Common myeloid progenitor, CD34-positive (primary cell): Measurements from ENCODE around the gene KRT31.
"Not testable (repeated sequence)": the region's sequence is repeated elsewhere in the genome, so short reads cannot be mapped to it uniquely, and the experiment has no call there.

Experiments used
- CTCF ChIA-PET: fragments of 350-600 bp; sonication (Branson Sonifier 250); formaldehyde crosslinking; loops from one replicate; lab custom pipeline; 2021; ENCODE audit warnings: antibody characterized with exemption; lab: Charles Lee
- POLR2A ChIA-PET: fragments of 350-600 bp; sonication (Branson Sonifier 250); formaldehyde crosslinking; loops from one replicate; lab custom pipeline; 2021; ENCODE audit warnings: antibody characterized with exemption; lab: Charles Lee
- DNase-seq, 3 donors: peaks; one replicate each; pipeline versions ENCODE4 v3.0.0 to v3.0.0-alpha.2; 2013
- H3K27ac ChIP-seq, 2 experiments: 1 replicate in 1 of 2; 2 replicates in 1 of 2; pipeline ENCODE4 v1.7.0; 2013; ENCODE audit warnings: inconsistent platforms in 2 of 2, low read length in 2 of 2, mild to moderate bottlenecking in 2 of 2, low read depth in 1 of 2, moderate library complexity in 1 of 2; ENCODE audit not compliant: severe bottlenecking in 2 of 2, insufficient read depth in 1 of 2, poor library complexity in 1 of 2
- H3K27me3 ChIP-seq, 5 experiments: replicated peaks in 2 of 5; 1 replicate in 3 of 5; 2 replicates in 2 of 5; pipeline versions ENCODE4 v1.6.1 to v1.7.0; 2013; ENCODE audit warnings: low read length in 4 of 5, mild to moderate bottlenecking in 2 of 5, moderate library complexity in 2 of 5, inconsistent platforms in 1 of 5; ENCODE audit not compliant: insufficient read depth in 5 of 5, control insufficient read depth in 4 of 5
- H3K36me3 ChIP-seq, 4 experiments: 1 replicate in 2 of 4; 2 replicates in 2 of 4; pipeline versions ENCODE4 v1.6.1 to v1.7.0; 2013; ENCODE audit warnings: low read length in 3 of 4, control low read depth in 1 of 4, mild to moderate bottlenecking in 1 of 4; ENCODE audit not compliant: control insufficient read depth in 4 of 4, insufficient read depth in 4 of 4
- H3K4me1 ChIP-seq, 4 experiments: 1 replicate in 3 of 4; 2 replicates in 1 of 4; pipeline versions ENCODE4 v1.6.1 to v1.7.1; 2013; ENCODE audit warnings: low read length in 3 of 4, mild to moderate bottlenecking in 3 of 4, control low read depth in 1 of 4, inconsistent platforms in 1 of 4, moderate library complexity in 1 of 4; ENCODE audit not compliant: control insufficient read depth in 4 of 4, insufficient read depth in 4 of 4; ENCODE audit errors: control extremely low read depth in 1 of 4
- H3K4me3 ChIP-seq, 7 experiments: 1 replicate in 4 of 7; 2 replicates in 3 of 7; pipeline versions ENCODE4 v1.5.1 to v1.7.0; 2013; ENCODE audit warnings: mild to moderate bottlenecking in 7 of 7, low read length in 6 of 7, moderate library complexity in 6 of 7, inconsistent platforms in 2 of 7, low read depth in 2 of 7, control low read depth in 1 of 7; ENCODE audit not compliant: insufficient read depth in 4 of 7, control insufficient read depth in 1 of 7; ENCODE audit errors: extremely low read depth in 1 of 7
- H3K9me3 ChIP-seq, 5 experiments: 1 replicate in 4 of 5; 2 replicates in 1 of 5; pipeline versions ENCODE4 v1.6.1 to v1.7.1; 2013; ENCODE audit warnings: low read length in 4 of 5, mild to moderate bottlenecking in 2 of 5, inconsistent platforms in 1 of 5, low read depth in 1 of 5, moderate library complexity in 1 of 5; ENCODE audit not compliant: control insufficient read depth in 4 of 5, insufficient read depth in 2 of 5; ENCODE audit errors: control extremely low read depth in 1 of 5
- WGBS: methylation state at CpG from one replicate; pipeline ENCODE4 v1.1.5; 2013; ENCODE audit not compliant: insufficient coverage; 5-methylcytosine and 5-hydroxymethylcytosine counted together

The KRT31 gene

DNA sequence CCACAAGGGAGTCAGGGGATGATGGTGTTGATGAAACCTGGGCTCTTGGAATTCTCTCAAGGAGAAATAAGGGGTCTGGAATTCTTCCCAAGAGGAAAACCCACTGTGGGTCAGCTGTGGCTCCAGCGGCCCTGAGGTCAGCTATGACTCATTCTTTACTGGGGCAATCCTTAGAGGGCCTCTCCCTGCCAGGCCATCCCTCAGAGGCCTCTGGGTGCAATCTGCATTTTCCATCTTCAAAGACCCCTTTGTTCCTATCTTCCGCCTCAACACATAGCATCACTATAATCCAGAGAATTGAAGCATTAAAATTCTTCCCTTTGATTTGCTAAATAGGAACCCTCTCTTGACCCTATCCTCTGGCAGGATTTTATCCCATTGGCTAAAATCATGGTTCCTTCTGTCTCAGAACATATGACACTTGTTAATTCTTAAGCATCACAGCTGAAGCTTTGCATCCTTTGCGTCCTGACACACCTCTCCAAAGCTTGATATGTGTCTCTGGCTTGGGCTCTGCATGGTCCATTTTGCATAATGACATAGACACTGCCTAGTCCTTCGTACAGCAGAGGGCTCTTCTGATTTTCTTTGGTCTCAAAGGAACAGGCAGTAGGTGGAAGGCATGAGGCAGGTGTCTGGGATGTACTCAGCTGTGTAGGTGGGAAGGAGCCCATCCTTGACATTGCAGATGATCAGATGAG is 31.3 kb upstream of the KRT31 start:
- Histone ChIP-seq H3K27ac (no peak overlapping the region), H3K36me3 (no peaks in the 10 kb centered on the region), H3K4me3 (no peak overlapping the region), H3K4me1 (no peaks in the 10 kb centered on the region), H3K9me3 (no peaks in the 10 kb centered on the region), H3K27me3 (peaks cover 0 to 4% (median 0%) of the 10 kb centered on the region in 5 experiments)
- CTCF ChIA-PET, result no interaction called here
- POLR2A ChIA-PET, result no interaction called here
- WGBS, result 79% methylated on average over 3 of the region's 4 CpGs
- no peak for DNase-seq

DNA sequence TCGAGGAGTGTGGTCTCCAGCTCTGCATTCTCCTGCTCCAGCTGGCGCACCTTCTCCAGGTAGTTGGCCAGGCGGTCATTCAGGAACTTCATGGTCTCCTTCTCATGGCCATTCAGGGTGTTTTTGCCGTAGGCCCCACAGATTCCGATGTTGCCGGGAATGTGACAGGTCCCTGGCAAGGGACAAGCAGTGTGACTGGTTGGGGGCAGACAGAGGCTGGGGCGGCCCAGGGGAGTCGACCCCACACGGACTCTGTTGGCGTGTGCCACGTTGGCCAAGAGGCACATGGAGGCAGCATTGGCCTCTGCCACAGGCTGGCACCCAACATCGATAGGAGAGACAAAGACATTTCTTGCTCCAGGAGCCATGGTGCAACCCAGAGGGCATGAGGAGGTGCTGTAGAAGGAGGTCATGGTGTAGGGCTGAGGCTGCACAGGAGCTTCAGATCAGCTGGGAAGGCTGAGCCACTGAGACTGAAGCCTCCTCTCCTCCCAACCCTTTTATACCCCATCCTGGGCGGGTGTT is 26.8 kb upstream of the KRT31 start, which contains the start of gene KRT37:
KRT37 (minus strand) TSS at position 475 of the 525 bp plus-strand sequence; CDS start at position 413, 62 bp downstream.
- H3K27me3 ChIP-seq, result peaks cover 0 to 5% (median 0%) of the 10 kb centered on the region in 5 experiments
- H3K9me3 ChIP-seq, result no peaks in the 10 kb centered on the region
- ChIA-PET CTCF (no interaction called here), POLR2A (no interaction called here)
- H3K36me3 ChIP-seq, result no peaks in the 10 kb centered on the region
- H3K27ac ChIP-seq, result no peak within 1 kb of the TSS
- H3K4me1 ChIP-seq, result no peaks in the 10 kb centered on the region
- WGBS, result 98% methylated on average over 11 of the region's 13 CpGs
- H3K4me3 ChIP-seq, result no peak within 1 kb of the TSS
- no peak for DNase-seq

DNA sequence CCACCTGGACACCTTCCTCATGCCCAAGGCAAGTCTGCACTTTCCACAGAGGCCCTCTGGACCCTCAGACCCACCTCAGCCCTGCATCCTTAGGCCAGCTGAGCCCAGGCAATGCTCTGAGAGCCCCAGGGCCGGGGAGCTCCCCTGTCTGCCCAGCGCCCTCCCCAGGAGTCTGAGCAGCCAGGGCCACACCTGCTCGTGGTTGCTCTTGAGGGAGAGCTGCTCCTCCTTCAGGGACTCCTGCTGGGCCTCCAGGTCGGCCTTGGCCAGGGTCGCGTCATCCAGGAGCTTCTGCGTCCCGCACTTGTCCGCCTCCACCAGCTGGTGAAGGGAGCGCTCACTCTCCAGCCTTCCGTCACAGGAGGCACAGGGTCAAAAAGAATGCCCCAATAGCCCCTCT is 25.2 kb upstream of the KRT31 start:
- DNase-seq, H3K27me3 ChIP-seq, H3K27ac ChIP-seq, H3K9me3 ChIP-seq, H3K4me3 ChIP-seq, H3K4me1 ChIP-seq, H3K36me3 ChIP-seq, POLR2A ChIA-PET: not testable (repeated sequence)
- 100% methylated on average over 9 of the region's 11 CpGs for WGBS
- CTCF ChIA-PET, result interaction anchor here (0.8 kb wide), 1 partner anchor 125 kb away, joined by 4 read pairs; no protein-coding TSS in a partner anchor

DNA sequence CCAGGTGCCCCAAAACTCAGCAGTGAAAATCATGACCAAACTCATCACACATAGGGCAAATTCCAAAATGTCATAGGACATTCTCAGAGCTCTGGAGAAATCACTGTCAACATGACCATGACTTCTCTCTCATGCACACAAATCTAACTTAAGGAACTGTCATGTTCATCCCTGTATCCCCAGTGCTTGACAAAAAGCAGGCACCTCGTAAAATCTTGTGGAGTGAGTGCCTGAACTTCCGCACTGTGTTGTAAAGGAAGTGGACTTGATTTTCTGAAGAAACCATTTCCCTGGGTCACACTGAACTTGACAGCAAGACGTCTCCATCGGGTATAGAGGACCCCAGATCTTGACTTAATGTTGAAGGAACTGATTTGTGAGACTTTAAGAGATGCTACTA is 24.2 kb upstream of the KRT31 start:
- H3K9me3 ChIP-seq, result no peaks in the 10 kb centered on the region
- H3K27ac ChIP-seq, result no peak overlapping the region
- CTCF ChIA-PET, result no interaction called here
- H3K27me3 ChIP-seq, result peaks cover 0 to 5% (median 0%) of the 10 kb centered on the region in 5 experiments
- WGBS, result 84% methylated on average over 4 of the region's 4 CpGs
- H3K4me1 ChIP-seq, result no peaks in the 10 kb centered on the region
- no peak for DNase-seq
- no peak overlapping the region for H3K4me3 ChIP-seq
- POLR2A ChIA-PET, result no interaction called here
- no peaks in the 10 kb centered on the region for H3K36me3 ChIP-seq

DNA sequence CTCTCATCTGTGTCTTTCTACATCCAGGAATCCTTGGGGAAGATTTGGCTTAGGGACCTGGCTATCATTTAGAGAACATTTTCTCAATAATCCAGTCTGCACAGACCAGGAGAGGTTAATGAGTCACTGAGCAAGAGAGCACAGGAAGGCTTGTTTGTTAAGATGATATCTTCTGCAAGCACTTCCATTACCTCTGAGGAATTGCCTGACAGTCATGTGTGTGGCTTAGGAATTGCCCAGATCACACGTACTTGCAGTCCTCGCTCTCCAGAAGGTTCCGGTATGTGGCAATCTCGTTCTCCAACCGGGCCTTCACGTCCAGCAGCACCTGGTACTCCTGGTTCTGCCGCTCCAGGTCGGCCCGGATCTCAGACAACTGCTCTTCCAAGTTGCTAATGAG is 23.7 kb upstream of the KRT31 start:
- Histone ChIP-seq H3K9me3 (no peaks in the 10 kb centered on the region), H3K4me1 (no peaks in the 10 kb centered on the region), H3K27ac (no peak overlapping the region), H3K36me3 (no peaks in the 10 kb centered on the region), H3K4me3 (no peak overlapping the region), H3K27me3 (peaks cover 0 to 5% (median 0%) of the 10 kb centered on the region in 5 experiments)
- ChIA-PET CTCF (no interaction called here), POLR2A (no interaction called here)
- 95% methylated on average over 8 of the region's 9 CpGs for whole genome bisulfite sequencing
- DNase-seq, result no peak

DNA sequence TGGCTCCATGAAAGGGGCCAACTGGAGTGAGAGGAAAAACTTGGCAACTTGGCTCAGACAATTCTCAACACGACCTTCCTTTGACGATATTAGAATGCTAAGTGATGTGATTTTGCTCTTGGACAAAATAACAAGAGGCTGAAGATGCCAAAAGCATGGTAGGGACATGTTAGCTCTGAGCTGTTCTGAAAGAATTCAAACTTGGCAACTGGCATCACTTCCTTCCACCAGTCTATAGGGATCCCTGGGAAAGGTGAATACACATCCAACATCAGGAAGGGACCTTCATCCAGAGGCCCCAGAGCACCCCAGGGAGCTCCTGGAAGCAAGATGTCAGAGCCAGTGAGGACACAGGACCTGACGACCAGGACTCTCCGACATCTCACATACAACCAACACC is 22.7 kb upstream of the KRT31 start:
- WGBS, result 100% methylated on average over 4 of the region's 4 CpGs
- Histone ChIP-seq H3K4me1 (no peaks in the 10 kb centered on the region), H3K9me3 (no peaks in the 10 kb centered on the region), H3K36me3 (no peaks in the 10 kb centered on the region), H3K4me3 (no peak overlapping the region), H3K27ac (no peak overlapping the region), H3K27me3 (peaks cover 0 to 5% (median 0%) of the 10 kb centered on the region in 5 experiments)
- no peak for DNase-seq
- ChIA-PET CTCF (no interaction called here), POLR2A (no interaction called here)

DNA sequence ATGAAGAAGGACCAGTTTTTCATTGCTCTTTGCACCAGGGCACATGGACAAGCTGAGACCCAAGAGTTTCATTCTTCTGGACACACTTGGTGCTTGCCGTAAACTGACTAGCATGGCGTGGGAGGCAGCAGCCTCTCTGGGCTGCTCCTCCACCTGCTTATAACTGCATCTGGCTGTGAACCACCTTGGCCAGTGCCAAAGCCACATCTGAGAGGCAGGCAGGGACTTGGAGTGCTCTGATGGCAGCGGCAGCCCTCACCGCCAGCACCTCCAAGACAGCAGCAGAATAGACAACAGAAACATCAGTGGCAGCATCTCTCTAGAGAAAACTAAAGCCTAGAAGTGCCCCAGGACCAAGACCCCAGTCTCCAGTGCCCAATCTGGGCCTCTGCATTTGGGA is 22.3 kb upstream of the KRT31 start:
- 100% methylated on average over 4 of the region's 4 CpGs for WGBS
- Histone ChIP-seq H3K4me3 (no peak overlapping the region), H3K27ac (no peak overlapping the region), H3K27me3 (peaks cover 0 to 5% (median 0%) of the 10 kb centered on the region in 5 experiments), H3K4me1 (no peaks in the 10 kb centered on the region), H3K36me3 (no peaks in the 10 kb centered on the region), H3K9me3 (no peaks in the 10 kb centered on the region)
- no peak for DNase-seq
- ChIA-PET POLR2A (no interaction called here), CTCF (no interaction called here)
